ENCODE results near the gene RALGAPA1. TPM values are rescaled to one million over a fixed set of nuclear protein-coding genes. Genes with fewer than 3 reads are reported as not detected.

Gene RALGAPA1
- total and polyA plus RNA-seq, 9 of the 15 experiments (the other 6 are each of a cell fraction or from before 2014, with no cell fraction given): 2.5 to 16.3 (median 6.2) TPM

GRCh38 chr14:35553808-35554207 lies 255.3 kb downstream of the RALGAPA1 start (continued):
- TF ChIP-seq ZNF431 (CRISPR knock-in tag; IDR thresholded peaks at IDR 0.05) (no peak), ZNF584 (CRISPR knock-in tag; IDR thresholded peaks at IDR 0.05; ENCODE audit: low read depth) (no peak), ZNF561 (CRISPR knock-in tag; conservative IDR thresholded peaks at IDR 0.05) (no peak)

GRCh38 chr14:35551081-35551480 lies 258.0 kb downstream of the RALGAPA1 start:
- H3K79me2 ChIP-seq (ENCODE audit: control insufficient read depth, insufficient read depth, low read length): no peaks in the 10 kb centered on the region
- WGBS (ENCODE audit: insufficient coverage, low coverage, missing lambda C conversion rate): 73% methylated on average over 1 of the region's 1 CpG
- FAIRE-seq (no peak), ATAC-seq (no peak), DNase-seq (ENCODE audit: extremely low read depth in 1 of 4, low spot score in 3 of 4) (no peak)
- no peak overlapping the region for H3K4me3 ChIP-seq
- H2AFZ ChIP-seq (ENCODE audit: low read depth, low read length): no peak overlapping the region
- ChIA-PET POLR2A (interaction anchor here (0.6 kb wide), 1 partner anchor 267 kb away, joined by 3 read pairs; no protein-coding TSS in a partner anchor), CTCF (ENCODE audit: low intra/inter-chr PET ratio) (no interaction called here)
- H3K9ac ChIP-seq (ENCODE audit: insufficient read depth in 1 of 2, low read depth in 2 of 2, low read length in 2 of 2): no peak overlapping the region
- H3K4me2 ChIP-seq (ENCODE audit: insufficient read depth, low read length): no peak overlapping the region
- no peaks in the 10 kb centered on the region for H3K9me1 ChIP-seq (ENCODE audit: control insufficient read depth, insufficient read depth, low read length)
- no peaks in the 10 kb centered on the region for H3K9me3 ChIP-seq (replicated peaks; ENCODE audit: control insufficient read depth, insufficient read depth, low read depth, low read length)
- H3K27ac ChIP-seq (ENCODE audit: extremely low read depth, low read depth, low read length): no peak overlapping the region
- H3K4me1 ChIP-seq (replicated peaks in 1 of 2; ENCODE audit: control insufficient read depth in 2 of 2, insufficient read depth in 2 of 2, low read length in 2 of 2): no peaks in the 10 kb centered on the region
- H4K20me1 ChIP-seq (replicated peaks; ENCODE audit: control insufficient read depth, insufficient read depth, low read length): no peaks in the 10 kb centered on the region
- intact Hi-C loops (cut with micrococcal nuclease): no loop called here
- no peaks in the 10 kb centered on the region for H3K36me3 ChIP-seq (ENCODE audit: control insufficient read depth, insufficient read depth, low read length)
- no TSS peak for BruUV-seq (replicated peaks)
- TF ChIP-seq TBL1XR1 (IDR thresholded peaks at IDR 0.05; ENCODE audit: low read length in 2 of 2): no peak
- no peak for TF ChIP-seq FOXA1 (IDR thresholded peaks at IDR 0.05; ENCODE audit: borderline replicate concordance)
- TF ChIP-seq ZEB2 (IDR thresholded peaks at IDR 0.05): no peak
- no peak for TF ChIP-seq HDAC1 (IDR thresholded peaks at IDR 0.05)
- TF ChIP-seq JUNB (CRISPR knock-in tag; conservative IDR thresholded peaks at IDR 0.05): no peak
- no peak for TF ChIP-seq ZNF217 (CRISPR knock-in tag; IDR thresholded peaks at IDR 0.05)
- TF ChIP-seq STAT5A (IDR thresholded peaks at IDR 0.05; ENCODE audit: borderline replicate concordance, low read length): no peak
- no peak for TF ChIP-seq ZKSCAN8 (CRISPR knock-in tag; IDR thresholded peaks at IDR 0.05)
- TF ChIP-seq ZNF280B (CRISPR knock-in tag; IDR thresholded peaks at IDR 0.05): no peak
- no peak for TF ChIP-seq ZNF224 (CRISPR knock-in tag; IDR thresholded peaks at IDR 0.05)
- TF ChIP-seq PML (IDR thresholded peaks at IDR 0.05; ENCODE audit: low read length): no peak
- in situ Hi-C loops (cut with MboI): no loop called here
- H3K27me3 ChIP-seq (ENCODE audit: control insufficient read depth in 2 of 2, insufficient read depth in 2 of 2, low read length in 2 of 2): no peaks in the 10 kb centered on the region

All from K562 (cell line).